A549 (cell line): ENCODE results near the gene PRTN3.

ENCODE experiments used
- HDAC2 ChIP-seq: fragments of 200-600 bp; sonication (generic); IDR thresholded peaks from 2 replicates; pipeline ENCODE4 v1.6.1; 2016
- POLR2A ChIP-seq: IDR thresholded peaks from 2 replicates; pipeline ENCODE4 v1.6.1; 2012; ENCODE audit warnings: mild to moderate bottlenecking, low read length
- RCOR1 ChIP-seq: fragments of 150-350 bp; IDR thresholded peaks from 2 replicates; pipeline ENCODE4 v1.6.1; 2014; ENCODE audit warnings: antibody characterized with exemption, low read length, low read depth
- SREBF2 ChIP-seq: fragments of 450-650 bp; IDR thresholded peaks from 2 replicates; pipeline ENCODE4 v1.6.1; 2014; ENCODE audit warnings: mild to moderate bottlenecking, moderate library complexity
- TP53 ChIP-seq: fragments of 250-450 bp; sonication (Bioruptor Pico); IDR thresholded peaks from 2 replicates; pipeline ENCODE4 v1.5.0; 2021; ENCODE audit warnings: mild to moderate bottlenecking, moderate library complexity
- TF ChIP-seq, protein P1 (sequence below): fragments of >200 bp; sonication (Bioruptor Twin); formaldehyde crosslinking; IDR thresholded peaks from 3 replicates; pipeline ENCODE4 v1.5.1; 2016
- TF ChIP-seq, protein P2 (sequence below): IDR thresholded peaks from 2 replicates; pipeline ENCODE4 v1.6.1; 2012
- TF ChIP-seq, protein P3 (sequence below): IDR thresholded peaks from 2 replicates; pipeline ENCODE4 v1.6.1; 2012

DNA sequence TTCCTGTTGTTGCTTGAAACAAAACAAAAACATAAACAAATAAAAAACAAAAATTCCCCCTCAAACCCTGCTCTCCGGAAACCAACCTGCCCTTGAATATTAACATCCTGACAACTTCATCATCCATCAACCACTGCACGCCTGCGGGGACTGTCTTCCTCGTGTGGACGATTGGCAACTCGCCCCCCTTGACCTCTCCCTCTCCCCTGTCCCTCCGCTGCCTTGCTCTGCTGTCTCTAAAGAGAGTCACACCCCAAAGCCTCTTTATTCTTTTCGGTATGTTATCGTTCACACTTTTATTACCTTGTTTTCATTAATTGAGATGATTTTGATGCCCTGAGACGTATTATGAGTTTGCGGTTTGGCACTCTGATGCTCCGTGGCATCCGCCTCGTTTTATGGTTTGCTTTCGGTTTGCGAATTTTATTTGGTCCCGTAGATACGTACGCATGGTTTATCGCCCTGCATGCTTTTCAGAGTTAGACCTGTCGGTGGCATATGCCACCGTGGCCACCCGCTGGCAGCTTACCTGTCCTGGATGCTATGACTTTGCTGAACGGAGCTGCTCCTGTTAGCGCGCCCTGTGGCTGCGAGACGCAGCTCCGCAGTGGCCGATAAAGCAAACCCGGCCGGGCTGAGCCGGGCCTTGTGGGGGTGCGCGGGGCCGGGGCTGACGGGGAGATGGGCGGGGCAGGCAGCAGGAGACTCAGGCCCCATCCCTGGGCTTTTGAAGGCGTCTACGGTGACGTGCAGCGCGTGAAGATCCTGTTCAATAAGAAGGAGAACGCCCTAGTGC is 33.0 kb upstream of the PRTN3 start:
- TF ChIP-seq HDAC2 (no peak), RCOR1 (no peak), SREBF2 (no peak), TP53 (CRISPR knock-in tag) (no peak), POLR2A (no peak)
- TF ChIP-seq, protein P1, sequence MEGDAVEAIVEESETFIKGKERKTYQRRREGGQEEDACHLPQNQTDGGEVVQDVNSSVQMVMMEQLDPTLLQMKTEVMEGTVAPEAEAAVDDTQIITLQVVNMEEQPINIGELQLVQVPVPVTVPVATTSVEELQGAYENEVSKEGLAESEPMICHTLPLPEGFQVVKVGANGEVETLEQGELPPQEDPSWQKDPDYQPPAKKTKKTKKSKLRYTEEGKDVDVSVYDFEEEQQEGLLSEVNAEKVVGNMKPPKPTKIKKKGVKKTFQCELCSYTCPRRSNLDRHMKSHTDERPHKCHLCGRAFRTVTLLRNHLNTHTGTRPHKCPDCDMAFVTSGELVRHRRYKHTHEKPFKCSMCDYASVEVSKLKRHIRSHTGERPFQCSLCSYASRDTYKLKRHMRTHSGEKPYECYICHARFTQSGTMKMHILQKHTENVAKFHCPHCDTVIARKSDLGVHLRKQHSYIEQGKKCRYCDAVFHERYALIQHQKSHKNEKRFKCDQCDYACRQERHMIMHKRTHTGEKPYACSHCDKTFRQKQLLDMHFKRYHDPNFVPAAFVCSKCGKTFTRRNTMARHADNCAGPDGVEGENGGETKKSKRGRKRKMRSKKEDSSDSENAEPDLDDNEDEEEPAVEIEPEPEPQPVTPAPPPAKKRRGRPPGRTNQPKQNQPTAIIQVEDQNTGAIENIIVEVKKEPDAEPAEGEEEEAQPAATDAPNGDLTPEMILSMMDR = no peak
- TF ChIP-seq, protein P2, sequence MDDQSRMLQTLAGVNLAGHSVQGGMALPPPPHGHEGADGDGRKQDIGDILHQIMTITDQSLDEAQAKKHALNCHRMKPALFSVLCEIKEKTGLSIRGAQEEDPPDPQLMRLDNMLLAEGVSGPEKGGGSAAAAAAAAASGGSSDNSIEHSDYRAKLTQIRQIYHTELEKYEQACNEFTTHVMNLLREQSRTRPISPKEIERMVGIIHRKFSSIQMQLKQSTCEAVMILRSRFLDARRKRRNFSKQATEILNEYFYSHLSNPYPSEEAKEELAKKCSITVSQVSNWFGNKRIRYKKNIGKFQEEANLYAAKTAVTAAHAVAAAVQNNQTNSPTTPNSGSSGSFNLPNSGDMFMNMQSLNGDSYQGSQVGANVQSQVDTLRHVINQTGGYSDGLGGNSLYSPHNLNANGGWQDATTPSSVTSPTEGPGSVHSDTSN = no peak
- TF ChIP-seq, protein P3, sequence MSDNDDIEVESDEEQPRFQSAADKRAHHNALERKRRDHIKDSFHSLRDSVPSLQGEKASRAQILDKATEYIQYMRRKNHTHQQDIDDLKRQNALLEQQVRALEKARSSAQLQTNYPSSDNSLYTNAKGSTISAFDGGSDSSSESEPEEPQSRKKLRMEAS = no peak
